HPDE6-E6E7 (cell line): ENCODE results near the gene PODXL.
"Not testable (repeated sequence)": the region's sequence is repeated elsewhere in the genome, so short reads cannot be mapped to it uniquely, and the experiment has no call there.

Experiments
- DNase-seq: peaks from one replicate; pipeline ENCODE4 v3.0.0; 2011; ENCODE audit warnings: missing footprints; ENCODE audit errors: extremely low spot score

PODXL gene

GRCh38 chr7:131511774-131512535, 44.5 kb downstream of the PODXL start:
- DNase-seq, result no peak

- no peak for DNase-seq
Measured at GRCh38 chr7:131511071-131511470, 45.4 kb downstream of the PODXL start.

- DNase-seq, result no peak
Measured at GRCh38 chr7:131509781-131510180, 46.6 kb downstream of the PODXL start.

- no peak for DNase-seq
Measured at GRCh38 chr7:131508754-131509486, 47.5 kb downstream of the PODXL start.

GRCh38 chr7:131507592-131508331, 48.7 kb downstream of the PODXL start:
- peak; percentile 49 for DNase-seq

GRCh38 chr7:131506597-131506996, 49.8 kb downstream of the PODXL start:
- no peak for DNase-seq

- DNase-seq, result no peak
Measured at GRCh38 chr7:131505636-131506557, 50.5 kb downstream of the PODXL start.

- DNase-seq, result not testable (repeated sequence)
Measured at GRCh38 chr7:131505037-131505620, 51.3 kb downstream of the PODXL start.

GRCh38 chr7:131504157-131504899, 52.1 kb downstream of the PODXL start:
- DNase-seq, result no peak

GRCh38 chr7:131503639-131504038, 52.8 kb downstream of the PODXL start:
- DNase-seq, result no peak

- DNase-seq, result no peak
Measured at GRCh38 chr7:131502810-131503508, 53.5 kb downstream of the PODXL start.

- DNase-seq, result no peak
Measured at GRCh38 chr7:131501930-131502685, 54.3 kb downstream of the PODXL start.

GRCh38 chr7:131501422-131501821, 55.0 kb downstream of the PODXL start:
- no peak for DNase-seq

- DNase-seq, result no peak
Measured at GRCh38 chr7:131500357-131500756, 56.1 kb downstream of the PODXL start.

GRCh38 chr7:131499801-131500200, 56.6 kb downstream of the PODXL start:
- no peak for DNase-seq

- no peak for DNase-seq
Measured at GRCh38 chr7:131498237-131498885, 58.1 kb downstream of the PODXL start.

- DNase-seq, result no peak
Measured at GRCh38 chr7:131497454-131497853, 59.0 kb downstream of the PODXL start.
